Liver (tissue), 9 donors: Measurements from ENCODE around the gene MGP. TPM values are rescaled to one million over a fixed set of nuclear protein-coding genes. Genes with fewer than 3 reads are reported as not detected.

ENCODE experiments used
- DNase-seq: peaks from one replicate; pipeline ENCODE4 v3.0.0-alpha.2; 2017; ENCODE audit warnings: low spot score
- H3K27ac ChIP-seq, 2 donors: one replicate each; pipeline ENCODE4 v1.7.0; 2013; ENCODE audit warnings: inconsistent platforms in 2 of 2, low read length in 2 of 2, control low read depth in 1 of 2, low read depth in 1 of 2, mild to moderate bottlenecking in 1 of 2
- H3K27me3 ChIP-seq, 4 donors: one replicate each; pipeline versions ENCODE4 v1.6.1 to v1.7.0; 2013; ENCODE audit warnings: low read length in 3 of 4, inconsistent platforms in 1 of 4, mild to moderate bottlenecking in 1 of 4, moderate library complexity in 1 of 4; ENCODE audit not compliant: control insufficient read depth in 4 of 4, insufficient read depth in 4 of 4
- H3K36me3 ChIP-seq, 4 donors: one replicate each; pipeline versions ENCODE4 v1.6.1 to v1.7.0; 2013; ENCODE audit warnings: low read length in 3 of 4, mild to moderate bottlenecking in 3 of 4, low read depth in 1 of 4, moderate library complexity in 1 of 4; ENCODE audit not compliant: control insufficient read depth in 4 of 4, insufficient read depth in 3 of 4
- H3K4me1 ChIP-seq, 4 donors: one replicate each; pipeline versions ENCODE4 v1.6.1 to v1.7.0; 2013; ENCODE audit warnings: low read length in 3 of 4, mild to moderate bottlenecking in 3 of 4, moderate library complexity in 1 of 4; ENCODE audit not compliant: control insufficient read depth in 4 of 4, insufficient read depth in 4 of 4
- H3K4me3 ChIP-seq, 3 donors: one replicate each; pipeline versions ENCODE4 v1.6.1 to v1.7.0; 2013; ENCODE audit warnings: low read length in 3 of 3, control low read depth in 1 of 3, low read depth in 1 of 3, mild to moderate bottlenecking in 1 of 3
- H3K9ac ChIP-seq, 2 donors: one replicate each; pipeline ENCODE4 v1.7.0; 2013; ENCODE audit warnings: low read length in 2 of 2, mild to moderate bottlenecking in 2 of 2, moderate library complexity in 2 of 2, control low read depth in 1 of 2, low read depth in 1 of 2
- H3K9me3 ChIP-seq, 4 donors: one replicate each; pipeline versions ENCODE4 v1.6.1 to v1.7.0; 2013; ENCODE audit warnings: low read length in 3 of 4; ENCODE audit not compliant: control insufficient read depth in 4 of 4
- EGR1 ChIP-seq, 2 donors: IDR thresholded peaks; 2 replicates each; pipeline ENCODE4 v1.6.1; 2016 to 2018; ENCODE audit warnings: antibody characterized with exemption in 2 of 2, low read depth in 2 of 2
- FOXA1 ChIP-seq: IDR thresholded peaks from 2 replicates; pipeline ENCODE4 v1.6.1; 2016; ENCODE audit warnings: antibody characterized with exemption
- FOXA2 ChIP-seq: IDR thresholded peaks from 2 replicates; pipeline ENCODE4 v1.6.1; 2016; ENCODE audit warnings: antibody characterized with exemption
- GABPA ChIP-seq, 2 donors: IDR thresholded peaks in 1 of 2; conservative IDR thresholded peaks in 1 of 2; 2 replicates each; pipeline ENCODE4 v1.6.1; 2016; ENCODE audit warnings: antibody characterized with exemption in 2 of 2, mild to moderate bottlenecking in 1 of 2, moderate library complexity in 1 of 2
- HNF4A ChIP-seq, 2 donors: conservative IDR thresholded peaks; 2 replicates each; pipeline ENCODE4 v1.6.1; 2016; ENCODE audit warnings: antibody characterized with exemption in 2 of 2, mild to moderate bottlenecking in 2 of 2
- HNF4G ChIP-seq: IDR thresholded peaks from 2 replicates; pipeline ENCODE4 v1.6.1; 2016; ENCODE audit warnings: antibody characterized with exemption
- JUND ChIP-seq, 2 donors: IDR thresholded peaks; 2 replicates each; pipeline ENCODE4 v1.6.1; 2016; ENCODE audit warnings: antibody characterized with exemption in 2 of 2
- MAX ChIP-seq: IDR thresholded peaks from 2 replicates; pipeline ENCODE4 v1.6.1; 2016; ENCODE audit warnings: antibody characterized with exemption
- RAD21 ChIP-seq, 2 donors: IDR thresholded peaks; 2 replicates each; pipeline ENCODE4 v1.6.1; 2016; ENCODE audit warnings: antibody characterized with exemption in 2 of 2, mild to moderate bottlenecking in 2 of 2
- RXRA ChIP-seq, 2 donors: IDR thresholded peaks; 2 replicates each; pipeline ENCODE4 v1.6.1; 2017 to 2018; ENCODE audit warnings: antibody characterized with exemption in 2 of 2, mild to moderate bottlenecking in 1 of 2
- SP1 ChIP-seq: IDR thresholded peaks from 2 replicates; pipeline ENCODE4 v1.6.1; 2018; ENCODE audit warnings: antibody characterized with exemption, mild to moderate bottlenecking
- TAF1 ChIP-seq: conservative IDR thresholded peaks from 2 replicates; pipeline ENCODE4 v1.6.1; 2016; ENCODE audit warnings: antibody characterized with exemption, mild to moderate bottlenecking
- WGBS: extraction: QIAGEN DNeasy Blood & Tissue Kit; methylation state at CpG from one replicate; pipeline ENCODE4 v1.1.7; 2013; 5-methylcytosine and 5-hydroxymethylcytosine counted together
- polyA plus RNA-seq, 2 donors: library from polyadenylated mRNA; stranded (reverse) in 1 of 2; unstranded in 1 of 2; fragments of 200-250 nt in 1 of 2; fragments of >200 nt in 1 of 2; fragmentation: Nextera tagmentation in 1 of 2; extraction: Ambion mirVana in 1 of 2; gene quantifications; one replicate each; pipeline versions ENCODE4 v1.2.1 to v1.2.3, GENCODE V29; 2013 to 2015
- total RNA-seq, 2 donors: library from RNA; depleted of rRNA; stranded (reverse); fragments of >200 nt; gene quantifications; one replicate each; pipeline ENCODE4 v1.2.3, GENCODE V29; 2014
- TF ChIP-seq, protein P1 (sequence below): IDR thresholded peaks from 2 replicates; pipeline ENCODE4 v1.6.1; 2016; ENCODE audit warnings: antibody characterized with exemption
- TF ChIP-seq, protein P2 (sequence below): IDR thresholded peaks from 2 replicates; pipeline ENCODE4 v1.6.1; 2016; ENCODE audit warnings: antibody characterized with exemption
- donor health status: healthy.
- donor health status: healthy.
- donor health status: healthy.
- donor health status: healthy.
- donor health status: healthy.

Gene MGP
- total and polyA plus RNA-seq, 4 donors: 0.98 to 20.7 (median 11.0) TPM

- 66% methylated on average over 7 of the region's 7 CpGs for WGBS
- no peak overlapping the region for H3K9ac ChIP-seq
- no peaks in the 10 kb centered on the region for H3K9me3 ChIP-seq
- H3K27ac ChIP-seq: peak overlapping the region in 1 of 2 donors; percentile 71
- H3K4me1 ChIP-seq: peaks cover 6 to 50% (median 31%) of the 10 kb centered on the region in 4 donors
- H3K27me3 ChIP-seq: no peaks in the 10 kb centered on the region
- no peak overlapping the region for H3K4me3 ChIP-seq
- TF ChIP-seq, protein P1, sequence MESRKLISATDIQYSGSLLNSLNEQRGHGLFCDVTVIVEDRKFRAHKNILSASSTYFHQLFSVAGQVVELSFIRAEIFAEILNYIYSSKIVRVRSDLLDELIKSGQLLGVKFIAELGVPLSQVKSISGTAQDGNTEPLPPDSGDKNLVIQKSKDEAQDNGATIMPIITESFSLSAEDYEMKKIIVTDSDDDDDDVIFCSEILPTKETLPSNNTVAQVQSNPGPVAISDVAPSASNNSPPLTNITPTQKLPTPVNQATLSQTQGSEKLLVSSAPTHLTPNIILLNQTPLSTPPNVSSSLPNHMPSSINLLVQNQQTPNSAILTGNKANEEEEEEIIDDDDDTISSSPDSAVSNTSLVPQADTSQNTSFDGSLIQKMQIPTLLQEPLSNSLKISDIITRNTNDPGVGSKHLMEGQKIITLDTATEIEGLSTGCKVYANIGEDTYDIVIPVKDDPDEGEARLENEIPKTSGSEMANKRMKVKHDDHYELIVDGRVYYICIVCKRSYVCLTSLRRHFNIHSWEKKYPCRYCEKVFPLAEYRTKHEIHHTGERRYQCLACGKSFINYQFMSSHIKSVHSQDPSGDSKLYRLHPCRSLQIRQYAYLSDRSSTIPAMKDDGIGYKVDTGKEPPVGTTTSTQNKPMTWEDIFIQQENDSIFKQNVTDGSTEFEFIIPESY: no peak
- peak in 1 of 2 donors; percentile 50 for TF ChIP-seq JUND (IDR thresholded peaks at IDR 0.05)
- no peak for DNase-seq
- H3K36me3 ChIP-seq: peaks cover 0 to 12% (median 1%) of the 10 kb centered on the region in 4 donors
Measured at GRCh38 chr12:14836336-14837210, 49.1 kb downstream of the MGP start.

GRCh38 chr12:14834509-14834908 lies 51.1 kb downstream of the MGP start:
- H3K27me3 ChIP-seq: no peaks in the 10 kb centered on the region

GRCh38 chr12:14833952-14834351 lies 51.7 kb downstream of the MGP start:
- peaks cover 2 to 27% (median 20%) of the 10 kb centered on the region in 4 donors for H3K4me1 ChIP-seq
- no peak overlapping the region for H3K9ac ChIP-seq
- TF ChIP-seq FOXA2 (no peak), FOXA1 (no peak), HNF4A (conservative IDR thresholded peaks at IDR 0.05) (no peak), SP1 (no peak), JUND (IDR thresholded peaks at IDR 0.05) (no peak), TAF1 (no peak), HNF4G (no peak), RXRA (IDR thresholded peaks at IDR 0.05) (no peak), MAX (no peak)
- TF ChIP-seq, protein P2, sequence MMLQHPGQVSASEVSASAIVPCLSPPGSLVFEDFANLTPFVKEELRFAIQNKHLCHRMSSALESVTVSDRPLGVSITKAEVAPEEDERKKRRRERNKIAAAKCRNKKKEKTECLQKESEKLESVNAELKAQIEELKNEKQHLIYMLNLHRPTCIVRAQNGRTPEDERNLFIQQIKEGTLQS: no peak
- H3K9me3 ChIP-seq: no peaks in the 10 kb centered on the region
- WGBS: 28% methylated on average over 1 of the region's 1 CpG
- no peak overlapping the region for H3K4me3 ChIP-seq
- H3K36me3 ChIP-seq: no peaks in the 10 kb centered on the region
- no peaks in the 10 kb centered on the region for H3K27me3 ChIP-seq
- H3K27ac ChIP-seq: peak overlapping the region in 1 of 2 donors; percentile 53
- no peak for DNase-seq

More at GRCh38 chr12:14834509-14834908, 51.1 kb downstream of the MGP start:
- peaks cover 0 to 5% (median under 1%) of the 10 kb centered on the region in 4 donors for H3K36me3 ChIP-seq
- H3K4me3 ChIP-seq: no peak overlapping the region
- no peak for DNase-seq
- H3K9ac ChIP-seq: no peak overlapping the region
- TF ChIP-seq, protein P2: no peak
- TF ChIP-seq EGR1 (IDR thresholded peaks at IDR 0.05; ENCODE audit: low read depth in 2 of 2) (no peak), JUND (IDR thresholded peaks at IDR 0.05) (no peak), GABPA (IDR thresholded peaks at IDR 0.05 in 1 of 2, conservative IDR thresholded peaks at IDR 0.05 in 1 of 2) (no peak), SP1 (no peak), HNF4G (no peak), RAD21 (IDR thresholded peaks at IDR 0.05) (no peak), HNF4A (conservative IDR thresholded peaks at IDR 0.05) (no peak), RXRA (IDR thresholded peaks at IDR 0.05) (no peak), FOXA1 (no peak)
- peaks cover 2 to 32% (median 20%) of the 10 kb centered on the region in 4 donors for H3K4me1 ChIP-seq
- peak overlapping the region; percentile 27 to 43 for H3K27ac ChIP-seq
- H3K9me3 ChIP-seq: no peaks in the 10 kb centered on the region
